ENCODE measurements around the gene NHEJ1.

Gene NHEJ1

DNA sequence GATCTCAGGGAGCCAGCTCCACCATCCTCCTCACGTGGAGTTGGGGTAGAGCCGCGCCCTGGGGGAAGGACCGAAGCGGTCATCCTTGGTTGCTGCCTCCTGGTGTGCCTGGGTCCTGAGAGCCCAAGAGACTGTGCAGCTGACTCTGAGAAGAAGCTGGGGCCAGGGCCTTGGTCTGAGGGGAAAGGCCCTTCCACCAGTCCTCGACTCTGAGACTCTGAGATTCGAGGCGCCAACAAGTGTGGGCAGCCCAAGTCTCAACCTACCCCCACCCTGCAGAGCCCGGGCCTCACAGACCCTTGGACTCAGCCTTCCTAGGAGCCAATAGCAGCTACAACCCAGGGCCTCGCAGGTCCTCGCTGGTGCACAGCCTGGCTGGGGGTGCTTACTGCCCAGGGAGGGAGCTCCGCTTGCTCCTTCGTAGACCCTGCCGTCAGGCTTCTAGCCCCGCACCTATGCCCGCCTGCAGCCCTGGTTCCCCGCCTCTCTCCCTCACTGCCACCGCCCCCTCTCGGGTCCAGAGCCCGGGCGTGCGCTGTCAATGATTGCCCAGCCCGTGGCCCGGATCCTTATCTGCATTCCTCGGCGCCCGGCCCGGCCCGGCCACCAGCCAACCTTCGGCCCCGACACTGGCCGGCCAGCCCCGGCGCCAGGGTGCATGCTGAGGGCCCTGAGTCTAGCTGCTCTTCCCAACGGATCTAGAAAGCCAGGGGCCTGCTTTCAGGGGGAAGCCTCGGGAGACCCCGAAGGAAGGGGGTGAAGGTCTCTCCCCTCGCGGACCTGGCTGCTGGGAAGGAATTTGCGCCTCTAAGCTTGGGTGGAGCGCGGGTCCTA is 101.9 kb downstream of the NHEJ1 start:
- DNase-seq (ENCODE audit: low read depth in 2 of 2), result no peak

DNA sequence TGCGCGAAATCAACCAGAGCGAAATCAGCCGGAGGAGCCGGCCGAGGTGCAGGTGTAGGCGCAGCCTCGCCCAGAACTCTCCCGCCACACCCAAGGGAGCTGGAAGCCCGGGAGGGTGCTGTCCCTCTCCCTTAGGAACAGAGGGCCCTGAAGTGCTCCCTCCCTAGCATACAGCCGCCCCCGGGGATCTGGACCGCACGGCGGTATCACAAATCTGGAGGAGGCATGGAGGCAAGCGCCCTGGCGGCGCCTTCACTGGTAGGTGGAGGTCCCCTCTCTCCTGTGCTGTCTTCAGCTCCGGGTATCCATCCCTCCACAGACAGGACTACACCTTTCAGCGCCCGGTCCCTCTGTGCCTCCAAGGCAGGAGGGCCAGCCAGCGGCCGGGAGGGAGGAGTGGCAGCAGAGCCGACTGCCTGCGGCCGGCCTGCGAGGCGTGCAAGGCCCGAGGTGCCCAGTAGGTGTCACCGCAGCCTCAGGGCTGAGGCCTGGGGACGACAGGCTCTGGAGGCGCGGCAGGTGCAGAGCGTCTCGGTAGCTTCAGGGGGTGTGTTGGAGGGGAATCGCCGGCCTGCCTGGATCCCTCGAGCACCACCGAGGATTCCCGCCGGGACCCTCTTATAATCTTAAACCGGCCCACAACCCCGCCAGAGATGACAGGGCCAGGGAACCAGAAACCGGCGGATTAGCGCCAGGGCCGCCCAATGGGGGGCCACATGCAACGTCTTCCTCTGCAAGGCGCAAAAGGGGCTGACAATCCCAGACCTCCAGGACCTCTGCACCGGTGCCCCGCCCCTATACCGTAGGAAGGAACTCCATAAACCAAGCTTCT is 102.7 kb downstream of the NHEJ1 start:
- DNase-seq (ENCODE audit: low read depth in 2 of 2), result no peak

DNA sequence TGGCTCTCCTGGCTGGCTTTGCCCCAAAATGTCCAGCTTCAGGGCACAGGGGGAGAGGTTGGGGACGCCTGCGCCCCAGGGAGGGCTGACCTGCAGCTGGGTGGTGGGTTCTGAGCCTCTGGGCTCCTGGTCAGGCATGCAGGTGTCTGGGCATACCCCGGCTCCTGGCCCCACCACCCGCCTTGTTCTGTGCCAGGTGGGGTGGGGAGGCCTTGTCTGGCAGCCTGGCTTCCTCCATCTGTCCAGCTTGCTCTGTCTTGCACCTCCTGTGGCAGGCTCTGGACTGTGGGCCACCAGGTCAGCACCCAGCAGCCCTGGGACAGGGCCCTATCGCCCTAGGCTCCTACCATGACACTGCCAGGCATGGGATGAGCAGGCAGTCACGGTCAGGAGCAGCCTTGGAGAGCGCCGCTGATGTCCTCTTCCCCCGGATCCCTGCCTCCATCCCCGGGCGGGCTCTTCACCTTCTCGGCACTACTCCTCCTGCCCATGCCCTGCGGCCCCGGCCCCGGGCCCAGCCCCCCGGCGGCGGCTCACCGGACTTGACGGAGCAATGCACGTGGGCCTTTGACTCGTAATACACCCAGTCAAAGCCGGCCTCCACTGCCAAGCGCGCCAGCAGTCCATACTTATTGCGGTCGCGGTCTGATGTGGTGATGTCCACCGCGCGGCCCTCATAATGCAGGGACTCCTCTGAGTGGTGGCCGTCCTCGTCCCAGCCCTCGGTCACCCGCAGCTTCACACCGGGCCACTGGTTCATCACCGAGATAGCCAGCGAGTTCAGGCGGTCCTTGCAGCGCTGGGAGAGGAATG is 103.5 kb downstream of the NHEJ1 start:
- DNase-seq (ENCODE audit: low read depth in 2 of 2), result no peak

DNA sequence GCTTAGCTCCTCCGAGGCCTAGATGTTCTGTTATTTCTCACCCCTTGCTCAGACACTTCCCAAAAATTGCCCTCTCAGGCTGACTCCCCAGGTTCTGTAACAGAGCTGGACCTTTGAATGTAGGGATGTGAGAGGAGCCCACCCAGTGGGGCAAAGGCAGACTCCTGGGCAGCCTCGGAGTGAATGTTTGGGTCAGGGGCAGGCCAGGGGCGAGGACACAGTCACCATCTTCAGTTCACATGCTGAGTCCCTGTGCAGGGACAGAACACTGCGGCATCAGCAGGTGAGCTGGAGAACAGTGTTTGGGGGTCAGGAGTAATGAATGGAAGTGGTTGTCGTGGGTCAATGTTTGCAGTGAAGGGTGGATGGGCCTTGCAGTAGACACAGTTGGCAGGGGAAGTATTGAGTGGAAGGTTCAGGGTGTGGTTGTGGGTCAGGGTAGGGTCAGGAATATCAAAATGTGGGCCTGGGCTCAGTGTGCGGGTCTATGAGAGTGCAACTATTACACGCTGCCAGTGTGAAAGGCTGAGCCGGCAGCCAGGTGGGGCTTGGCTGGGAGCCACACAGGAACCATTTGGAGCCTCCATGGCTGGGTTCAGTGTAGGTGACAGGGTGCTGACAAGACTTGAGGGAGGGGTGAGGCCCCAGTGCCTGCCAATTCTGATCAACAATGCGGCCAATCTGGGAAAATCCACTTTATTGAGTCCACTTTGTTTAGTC is 104.3 kb downstream of the NHEJ1 start:
- DNase-seq (ENCODE audit: low read depth in 2 of 2), result no peak

DNA sequence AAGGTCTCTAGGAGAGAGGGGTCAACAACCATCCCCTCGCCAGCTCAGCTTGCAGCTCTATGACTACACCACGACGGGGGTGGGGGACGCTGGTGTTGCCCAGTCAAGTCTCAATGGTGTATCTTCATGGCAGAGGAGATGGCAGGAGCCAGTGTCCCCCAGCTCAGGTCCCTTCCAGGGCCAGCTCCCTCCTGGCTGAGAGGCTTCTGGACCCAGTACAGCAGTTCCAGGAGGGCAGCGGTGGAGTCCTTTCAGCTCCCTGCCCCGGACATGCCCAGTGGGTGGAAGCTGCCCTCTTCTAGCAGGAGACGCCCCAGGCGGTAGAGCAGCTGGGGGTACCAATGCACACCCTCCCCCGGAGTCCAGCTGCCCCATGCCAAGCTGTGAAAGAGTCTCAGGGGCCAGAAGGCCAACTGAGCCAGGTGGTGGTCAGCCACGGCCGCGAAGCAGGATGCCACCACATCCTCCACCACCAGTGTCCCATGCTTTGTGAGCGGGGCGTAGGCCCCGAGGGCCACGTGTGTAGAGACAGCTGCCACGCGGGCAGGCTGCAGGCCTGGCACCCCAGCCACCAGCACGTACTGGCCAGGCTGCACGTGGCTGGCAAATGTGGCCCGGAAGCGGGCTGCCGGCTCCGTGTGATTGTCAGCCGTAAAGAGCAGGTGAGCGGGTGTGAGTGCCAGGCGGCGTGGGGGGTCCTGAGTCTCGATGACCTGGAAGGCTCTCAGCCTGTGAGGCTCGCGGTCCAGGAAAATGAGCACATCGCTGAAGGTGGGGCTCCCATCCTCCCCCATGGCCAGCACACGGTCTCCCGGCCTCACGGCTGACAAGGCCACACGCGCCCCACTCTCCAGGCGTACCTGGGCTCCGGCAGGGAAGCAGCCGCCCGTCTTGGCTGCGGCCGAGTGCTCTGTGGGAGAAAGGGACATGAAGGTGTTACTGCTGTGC is 105.4 kb downstream of the NHEJ1 start:
- DNase-seq (ENCODE audit: low read depth in 2 of 2), result no peak

DNA sequence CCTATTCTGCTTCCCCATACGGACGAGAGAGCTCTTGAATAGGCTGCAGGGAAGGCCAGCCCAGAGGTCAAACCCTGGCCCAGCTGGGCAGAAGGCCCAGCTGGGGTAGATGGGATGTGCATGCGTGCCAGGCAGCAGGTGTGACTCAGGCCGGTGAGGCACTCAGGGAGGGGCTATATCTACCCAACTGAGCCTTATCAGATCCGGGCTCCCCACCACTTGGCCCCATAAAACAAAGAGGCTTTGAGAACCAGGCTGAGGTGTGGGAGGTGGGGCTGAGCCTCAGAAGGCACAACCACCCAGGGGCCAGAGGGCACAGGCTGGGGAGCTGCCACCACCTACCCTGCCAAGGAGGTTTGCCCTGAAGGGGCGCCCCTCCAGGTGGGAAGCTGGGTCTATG is 111.3 kb downstream of the NHEJ1 start:
- no peak for DNase-seq (ENCODE audit: low read depth in 2 of 2)

DNA sequence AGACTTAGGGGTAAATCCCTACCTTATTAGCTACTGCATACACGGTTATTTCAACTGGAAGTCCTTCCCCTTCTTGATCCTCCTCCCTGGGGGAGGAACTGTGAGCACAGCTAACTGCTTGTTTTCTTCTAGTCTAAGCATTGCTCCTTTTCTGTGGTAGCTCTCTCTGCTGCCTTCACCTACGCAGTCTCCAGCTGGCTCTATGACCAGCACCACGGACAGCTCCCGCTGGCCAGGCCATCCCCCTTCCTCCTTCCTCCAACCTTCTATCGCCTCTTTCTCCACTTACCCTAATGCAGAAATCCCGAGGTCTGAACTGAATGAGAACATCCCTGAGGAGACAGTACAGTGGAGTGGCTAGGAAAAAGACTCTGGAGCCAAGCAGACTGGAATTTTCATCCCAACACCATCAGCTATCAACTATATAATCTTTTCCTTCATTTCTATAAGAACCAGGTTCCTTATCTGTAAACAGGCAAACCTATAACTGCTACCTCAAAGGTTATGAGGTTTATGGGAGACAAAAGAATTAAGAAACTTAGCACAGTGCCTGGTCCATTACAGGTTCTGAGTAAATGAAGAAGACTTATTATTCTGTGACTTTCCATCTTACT is 114.6 kb downstream of the NHEJ1 start:
- no peak for DNase-seq (ENCODE audit: low read depth in 2 of 2)

DNA sequence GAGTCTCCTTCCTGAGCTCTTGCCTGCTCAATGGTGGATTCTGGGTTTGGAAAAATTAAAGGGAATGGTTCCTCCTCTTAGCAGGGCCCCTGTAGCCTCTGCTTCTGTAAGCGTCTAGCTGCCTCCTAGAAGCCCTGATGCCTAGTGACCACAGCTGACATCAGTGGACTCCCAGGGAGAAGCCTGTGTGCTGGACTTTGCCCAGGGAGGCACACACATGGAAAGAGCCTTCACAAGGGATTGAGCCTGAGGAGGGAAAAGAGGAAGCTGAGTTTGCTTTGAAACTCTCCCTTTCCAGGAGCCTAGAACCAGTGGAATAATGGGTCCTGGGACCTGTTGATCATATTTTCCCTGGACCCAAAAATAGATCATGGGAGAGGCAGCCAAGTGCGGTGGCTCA is 117.9 kb downstream of the NHEJ1 start:
- DNase-seq (ENCODE audit: low read depth in 2 of 2), result no peak

DNA sequence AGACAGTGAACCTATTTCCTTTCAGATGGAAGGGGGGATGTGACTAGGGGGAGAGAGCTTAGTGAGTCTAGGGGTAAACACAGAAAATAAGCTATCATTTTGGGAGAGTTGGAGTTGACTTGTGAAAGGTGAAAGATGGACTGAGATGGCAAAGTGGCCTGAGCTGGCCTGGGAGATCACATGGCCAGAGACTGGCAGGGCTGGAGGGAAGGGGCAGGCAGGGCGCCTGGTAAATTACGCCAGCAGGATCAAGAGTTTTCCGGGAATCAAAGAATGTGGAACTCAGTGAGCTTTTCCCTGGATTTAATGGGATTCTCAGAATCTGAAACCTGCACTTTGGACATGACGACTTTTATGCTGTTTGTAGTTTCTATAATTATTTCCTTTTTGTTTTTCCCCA is 118.5 kb downstream of the NHEJ1 start:
- DNase-seq (ENCODE audit: low read depth in 2 of 2), result no peak

DNA sequence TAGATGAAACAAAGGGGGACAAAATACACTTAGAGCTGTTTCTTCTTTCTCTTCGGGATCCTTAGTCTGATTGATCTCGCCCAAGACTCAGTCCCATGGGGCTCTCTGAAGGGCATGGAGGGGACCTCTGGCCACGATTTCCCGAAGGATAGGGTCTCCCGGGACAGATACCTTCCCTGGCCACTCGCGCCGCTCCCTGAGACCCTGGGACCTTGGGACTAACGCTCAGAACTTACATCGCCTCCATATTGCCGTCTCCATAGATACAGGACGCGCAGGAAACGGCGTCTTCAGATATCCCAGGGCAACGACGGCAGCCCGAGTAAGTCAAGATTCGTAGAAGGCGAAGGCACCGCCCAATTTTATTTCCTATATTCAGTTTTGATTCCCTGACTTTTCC is 119.4 kb downstream of the NHEJ1 start, which contains the start of gene CFAP65:
TSS of gene CFAP65 (minus strand) at position 265 of the 400 bp plus-strand sequence. CDS start 2,468 bp downstream, outside the sequence.
- peak in 1 of 2 experiments; percentile 8 for DNase-seq (ENCODE audit: low read depth in 2 of 2)

DNA sequence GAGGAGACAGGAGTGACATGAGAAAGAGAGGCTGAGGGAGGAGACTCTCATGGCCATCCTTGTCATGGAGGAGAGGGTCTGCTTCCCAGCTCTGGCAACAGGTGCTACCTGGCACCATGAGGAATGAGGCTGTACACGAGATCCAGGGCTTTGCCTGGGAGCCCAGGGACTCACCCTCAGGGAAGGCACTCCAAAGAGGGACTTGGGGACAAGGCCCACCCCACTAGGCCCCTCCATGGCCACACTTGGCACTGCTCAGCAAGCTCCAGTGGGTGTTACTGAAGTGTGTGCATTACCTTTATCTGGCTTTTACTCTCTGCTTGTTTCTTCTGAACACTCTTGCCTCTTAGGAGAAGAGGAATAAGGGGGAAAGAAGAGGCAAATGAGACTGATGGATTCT is 122.0 kb downstream of the NHEJ1 start:
- DNase-seq (ENCODE audit: low read depth in 2 of 2), result no peak

DNA sequence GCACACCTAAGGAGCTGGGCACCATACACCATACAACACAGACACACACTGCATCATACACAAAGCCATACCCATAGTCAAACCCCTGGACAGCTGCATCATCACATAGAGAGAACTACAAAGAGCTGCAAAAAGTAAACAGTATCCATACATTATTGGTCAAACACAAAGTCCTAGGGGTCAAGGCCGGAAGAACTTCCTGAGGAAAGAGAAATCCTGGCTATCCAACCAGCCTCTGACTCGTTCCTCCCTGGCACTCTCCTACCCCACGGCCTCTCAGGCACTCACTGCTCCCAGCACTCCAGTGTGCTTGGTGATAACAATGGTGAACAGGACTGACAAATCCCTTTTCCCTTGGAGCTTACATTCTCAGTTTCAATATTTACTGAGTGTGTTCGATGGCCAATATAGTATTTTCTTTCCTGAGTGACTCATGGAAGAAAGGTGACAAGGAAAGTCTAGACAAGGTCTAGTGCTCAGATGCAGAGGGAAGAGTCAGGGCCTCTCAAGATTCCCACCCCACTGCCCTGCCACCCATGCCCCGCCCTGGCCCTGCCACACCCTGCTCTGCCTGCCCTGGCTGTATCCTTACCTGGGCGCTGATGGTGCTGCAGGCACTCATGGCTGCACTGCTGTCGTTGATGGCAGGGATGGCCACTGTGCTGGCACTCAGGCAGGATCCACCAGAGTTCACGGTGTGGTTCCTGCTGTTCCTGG is 122.7 kb downstream of the NHEJ1 start:
- DNase-seq (ENCODE audit: low read depth in 2 of 2), result no peak

DNA sequence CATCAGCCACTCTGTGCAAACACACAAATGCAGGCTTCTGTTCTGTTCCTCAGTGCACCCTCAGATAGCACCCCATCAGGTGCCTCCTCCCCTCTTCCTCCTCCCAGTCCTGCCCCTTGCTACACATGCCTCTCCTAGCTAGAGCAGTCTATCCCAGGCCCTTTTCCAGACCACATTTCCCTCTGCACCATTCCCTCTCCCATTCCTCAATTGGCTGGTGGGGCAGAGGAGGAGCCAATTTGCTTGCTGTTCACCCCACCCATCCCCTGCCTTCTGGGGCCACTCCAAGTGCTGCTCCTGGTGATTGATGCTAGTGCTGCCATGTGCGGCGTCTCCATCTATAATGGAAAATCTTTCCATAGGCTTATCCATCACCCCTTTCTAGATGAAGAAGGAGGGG is 124.7 kb downstream of the NHEJ1 start:
- DNase-seq (ENCODE audit: low read depth in 2 of 2), result no peak

DNA sequence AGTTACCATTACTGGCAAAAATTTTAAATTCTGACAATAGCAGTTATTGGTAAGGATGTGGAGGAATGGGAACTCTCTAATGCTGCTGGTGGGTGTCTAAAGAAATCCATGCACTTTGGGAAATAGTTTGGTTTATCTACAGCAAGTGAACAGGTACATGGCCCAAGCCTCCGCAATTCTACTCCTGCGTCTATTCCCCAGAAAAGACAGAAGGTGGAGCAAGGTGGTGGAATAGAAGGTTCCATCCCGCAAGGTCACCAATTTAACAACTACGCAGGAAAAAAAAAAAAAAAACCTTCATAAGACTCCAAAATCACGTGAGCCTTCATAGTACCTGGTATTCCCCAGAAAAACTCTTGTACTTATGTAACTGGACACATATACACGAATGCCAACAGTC is 125.8 kb downstream of the NHEJ1 start:
- no peak for DNase-seq (ENCODE audit: low read depth in 2 of 2)

DNA sequence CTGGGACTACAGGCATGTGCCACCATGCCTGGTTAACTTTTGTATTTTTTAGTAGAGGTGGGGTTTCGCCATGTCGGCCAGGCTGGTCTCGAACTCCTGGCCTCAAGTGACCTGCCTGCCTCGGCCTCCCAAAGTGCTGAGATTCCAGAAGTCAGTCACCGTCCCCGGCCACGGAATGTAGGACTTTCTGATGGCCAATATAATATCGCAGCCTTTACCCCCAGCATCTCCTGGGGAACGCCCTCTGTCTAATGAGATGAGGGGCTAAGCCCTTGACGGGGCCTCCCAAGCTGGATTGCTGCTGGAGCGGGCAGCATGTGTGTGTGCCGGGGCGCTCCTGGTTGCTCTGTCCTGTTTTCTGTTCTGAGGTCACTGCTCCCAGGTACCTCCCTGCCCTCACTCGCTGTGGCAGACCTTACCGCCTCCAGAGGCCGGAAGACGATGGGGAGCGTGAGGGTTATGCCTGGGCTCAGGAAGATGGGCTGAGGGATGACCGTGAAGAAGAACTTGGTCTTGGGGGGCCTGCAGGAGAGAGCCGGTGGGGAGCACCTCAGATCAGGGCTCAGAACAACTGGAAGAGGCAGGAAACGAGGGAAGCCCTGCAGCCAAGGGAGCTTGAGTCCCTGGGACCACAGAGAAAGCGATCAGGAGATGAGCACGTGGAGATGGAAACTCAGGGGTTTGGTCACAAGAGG is 128.4 kb downstream of the NHEJ1 start:
- no peak for DNase-seq (ENCODE audit: low read depth in 2 of 2)

DNA sequence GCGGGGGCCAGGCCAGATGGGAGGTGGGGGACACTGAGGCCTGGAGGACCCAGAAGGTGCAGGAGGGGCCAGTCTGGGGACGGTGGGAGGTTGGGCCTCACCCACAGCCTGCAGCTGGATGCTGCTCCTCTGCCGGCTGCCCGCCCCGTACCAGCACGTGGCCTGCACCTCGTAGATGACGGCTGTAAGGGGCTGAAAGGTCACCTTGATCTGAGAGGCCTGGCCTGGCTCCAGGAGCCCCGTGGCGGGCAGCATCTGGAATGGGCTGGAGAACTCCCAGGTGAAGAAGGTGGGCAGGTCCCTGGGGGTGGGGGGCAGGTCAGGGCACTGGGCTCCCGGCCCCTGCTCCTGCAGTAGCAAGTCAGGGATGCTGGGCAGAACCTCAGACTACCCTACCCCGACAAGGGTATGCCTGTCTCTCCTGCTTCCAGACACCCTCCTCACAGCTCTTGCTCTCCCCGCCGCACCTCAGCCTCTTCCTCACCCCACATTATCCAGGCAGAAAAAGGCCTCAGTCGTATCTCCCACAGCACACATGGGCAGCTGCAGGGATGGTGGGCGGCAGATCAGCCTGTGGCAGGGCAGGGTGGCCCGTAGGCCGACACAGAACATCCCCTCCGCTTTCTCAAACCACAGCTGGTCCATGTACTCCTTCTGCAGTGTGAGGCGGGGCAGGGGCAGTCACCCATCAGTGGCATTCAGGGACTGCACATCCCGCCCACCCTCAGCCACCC is 129.4 kb downstream of the NHEJ1 start:
- no peak for DNase-seq (ENCODE audit: low read depth in 2 of 2)

DNA sequence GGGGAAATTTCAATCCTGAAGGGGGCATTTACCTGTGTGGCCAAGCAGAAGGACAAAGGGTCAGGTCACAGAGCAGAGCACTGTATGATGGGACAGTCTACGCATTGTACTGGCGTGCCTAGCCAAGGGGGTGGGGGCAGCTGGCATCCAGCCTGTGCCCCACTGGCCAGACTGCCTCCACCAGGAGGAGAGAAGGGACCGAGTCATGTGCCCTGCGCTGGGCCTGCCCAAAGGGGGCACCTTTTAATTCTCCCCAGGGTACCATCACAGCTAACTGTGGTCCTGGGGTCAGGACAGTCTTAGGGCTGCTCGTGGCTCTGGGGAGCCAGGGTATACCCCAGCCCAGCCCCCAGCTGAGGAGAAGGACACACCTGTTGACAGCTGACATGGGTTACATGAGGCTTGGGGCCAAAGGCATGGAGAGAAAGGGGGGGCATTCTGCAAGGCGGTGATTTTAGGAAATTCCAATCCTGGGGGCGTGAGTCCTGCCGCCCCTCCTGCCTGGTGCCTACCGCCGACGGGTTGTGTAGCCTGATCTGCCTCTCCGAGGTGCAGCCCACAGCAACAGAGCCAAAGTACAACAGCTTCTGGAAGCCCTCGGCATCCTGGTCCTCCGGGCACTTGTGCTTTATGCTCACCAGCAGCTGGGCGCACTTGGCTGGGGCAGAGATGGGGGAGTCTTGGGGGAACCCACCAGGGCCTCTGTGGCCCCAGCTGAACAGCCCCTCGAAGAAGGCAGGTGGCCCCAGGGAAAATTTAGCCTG is 130.3 kb downstream of the NHEJ1 start:
- DNase-seq (ENCODE audit: low read depth in 2 of 2), result no peak
